Liver (tissue), 3 donors: ENCODE data around the gene ENTR1.
"Not testable (repeated sequence)": the region's sequence is repeated elsewhere in the genome, so short reads cannot be mapped to it uniquely, and the experiment has no call there.

Experiments used
- EGR1 ChIP-seq, 2 donors: IDR thresholded peaks; 2 replicates each; pipeline ENCODE4 v1.6.1; 2016 to 2018; ENCODE audit warnings: antibody characterized with exemption in 2 of 2, low read depth in 2 of 2
- FOXA2 ChIP-seq: IDR thresholded peaks from 2 replicates; pipeline ENCODE4 v1.6.1; 2016; ENCODE audit warnings: antibody characterized with exemption
- GABPA ChIP-seq, 2 donors: IDR thresholded peaks in 1 of 2; conservative IDR thresholded peaks in 1 of 2; 2 replicates each; pipeline ENCODE4 v1.6.1; 2016; ENCODE audit warnings: antibody characterized with exemption in 2 of 2, mild to moderate bottlenecking in 1 of 2, moderate library complexity in 1 of 2
- HNF4A ChIP-seq, 2 donors: conservative IDR thresholded peaks; 2 replicates each; pipeline ENCODE4 v1.6.1; 2016; ENCODE audit warnings: antibody characterized with exemption in 2 of 2, mild to moderate bottlenecking in 2 of 2
- JUND ChIP-seq, 2 donors: IDR thresholded peaks; 2 replicates each; pipeline ENCODE4 v1.6.1; 2016; ENCODE audit warnings: antibody characterized with exemption in 2 of 2
- RAD21 ChIP-seq, 2 donors: IDR thresholded peaks; 2 replicates each; pipeline ENCODE4 v1.6.1; 2016; ENCODE audit warnings: antibody characterized with exemption in 2 of 2, mild to moderate bottlenecking in 2 of 2
- SP1 ChIP-seq: IDR thresholded peaks from 2 replicates; pipeline ENCODE4 v1.6.1; 2018; ENCODE audit warnings: antibody characterized with exemption, mild to moderate bottlenecking
- TAF1 ChIP-seq: conservative IDR thresholded peaks from 2 replicates; pipeline ENCODE4 v1.6.1; 2016; ENCODE audit warnings: antibody characterized with exemption, mild to moderate bottlenecking
- YY1 ChIP-seq: IDR thresholded peaks from 2 replicates; pipeline ENCODE4 v1.6.1; 2016; ENCODE audit warnings: antibody characterized with exemption, mild to moderate bottlenecking
- TF ChIP-seq, protein P1 (sequence below): fragments of 150-350 bp; IDR thresholded peaks from 2 replicates; pipeline ENCODE4 v1.5.1; 2017; ENCODE audit warnings: improper control_type of control experiment, low read depth, low read length; ENCODE audit not compliant: missing input control
- TF ChIP-seq, protein P2 (sequence below): IDR thresholded peaks from 2 replicates; pipeline ENCODE4 v1.6.1; 2016; ENCODE audit warnings: antibody characterized with exemption, mild to moderate bottlenecking
- TF ChIP-seq, protein P3 (sequence below): IDR thresholded peaks from 2 replicates; pipeline ENCODE4 v1.6.1; 2016; ENCODE audit warnings: antibody characterized with exemption
- TF ChIP-seq, protein P4 (sequence below): IDR thresholded peaks from 2 replicates; pipeline ENCODE4 v1.6.1; 2016; ENCODE audit warnings: antibody characterized with exemption
- TF ChIP-seq, protein P5 (sequence below): IDR thresholded peaks from 2 replicates; pipeline ENCODE4 v1.6.1; 2016; ENCODE audit warnings: antibody characterized with exemption
- donor health status: healthy.
- donor health status: healthy.

DNA sequence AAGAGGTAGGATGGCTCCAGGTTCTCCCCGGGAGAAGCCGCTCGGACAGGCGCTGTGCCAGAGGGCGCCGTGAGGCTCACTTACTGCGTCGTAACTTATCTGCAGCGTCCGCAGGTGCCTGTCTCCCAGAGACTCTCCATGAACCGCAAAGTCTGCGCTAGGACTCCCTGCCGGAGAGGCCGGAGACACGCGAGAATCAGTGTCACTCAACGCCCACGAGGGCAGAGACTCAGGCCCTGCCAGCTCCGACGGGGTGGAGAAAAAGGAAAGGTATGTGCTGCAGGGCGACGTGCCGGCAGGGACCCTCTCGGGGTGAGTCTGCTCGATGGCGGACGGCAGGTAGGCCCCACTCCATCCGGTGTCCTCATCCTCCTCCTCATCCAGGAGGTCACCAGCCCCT lies 3.4 kb downstream of the ENTR1 start:
- TF ChIP-seq TAF1; JUND (IDR thresholded peaks at IDR 0.05); FOXA2; RAD21 (IDR thresholded peaks at IDR 0.05); EGR1 (IDR thresholded peaks at IDR 0.05; ENCODE audit: low read depth in 2 of 2); HNF4A (conservative IDR thresholded peaks at IDR 0.05); YY1; SP1; GABPA (IDR thresholded peaks at IDR 0.05 in 1 of 2, conservative IDR thresholded peaks at IDR 0.05 in 1 of 2): not testable (repeated sequence)
- TF ChIP-seq, protein P1, sequence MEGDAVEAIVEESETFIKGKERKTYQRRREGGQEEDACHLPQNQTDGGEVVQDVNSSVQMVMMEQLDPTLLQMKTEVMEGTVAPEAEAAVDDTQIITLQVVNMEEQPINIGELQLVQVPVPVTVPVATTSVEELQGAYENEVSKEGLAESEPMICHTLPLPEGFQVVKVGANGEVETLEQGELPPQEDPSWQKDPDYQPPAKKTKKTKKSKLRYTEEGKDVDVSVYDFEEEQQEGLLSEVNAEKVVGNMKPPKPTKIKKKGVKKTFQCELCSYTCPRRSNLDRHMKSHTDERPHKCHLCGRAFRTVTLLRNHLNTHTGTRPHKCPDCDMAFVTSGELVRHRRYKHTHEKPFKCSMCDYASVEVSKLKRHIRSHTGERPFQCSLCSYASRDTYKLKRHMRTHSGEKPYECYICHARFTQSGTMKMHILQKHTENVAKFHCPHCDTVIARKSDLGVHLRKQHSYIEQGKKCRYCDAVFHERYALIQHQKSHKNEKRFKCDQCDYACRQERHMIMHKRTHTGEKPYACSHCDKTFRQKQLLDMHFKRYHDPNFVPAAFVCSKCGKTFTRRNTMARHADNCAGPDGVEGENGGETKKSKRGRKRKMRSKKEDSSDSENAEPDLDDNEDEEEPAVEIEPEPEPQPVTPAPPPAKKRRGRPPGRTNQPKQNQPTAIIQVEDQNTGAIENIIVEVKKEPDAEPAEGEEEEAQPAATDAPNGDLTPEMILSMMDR = not testable (repeated sequence)
- TF ChIP-seq, protein P2, sequence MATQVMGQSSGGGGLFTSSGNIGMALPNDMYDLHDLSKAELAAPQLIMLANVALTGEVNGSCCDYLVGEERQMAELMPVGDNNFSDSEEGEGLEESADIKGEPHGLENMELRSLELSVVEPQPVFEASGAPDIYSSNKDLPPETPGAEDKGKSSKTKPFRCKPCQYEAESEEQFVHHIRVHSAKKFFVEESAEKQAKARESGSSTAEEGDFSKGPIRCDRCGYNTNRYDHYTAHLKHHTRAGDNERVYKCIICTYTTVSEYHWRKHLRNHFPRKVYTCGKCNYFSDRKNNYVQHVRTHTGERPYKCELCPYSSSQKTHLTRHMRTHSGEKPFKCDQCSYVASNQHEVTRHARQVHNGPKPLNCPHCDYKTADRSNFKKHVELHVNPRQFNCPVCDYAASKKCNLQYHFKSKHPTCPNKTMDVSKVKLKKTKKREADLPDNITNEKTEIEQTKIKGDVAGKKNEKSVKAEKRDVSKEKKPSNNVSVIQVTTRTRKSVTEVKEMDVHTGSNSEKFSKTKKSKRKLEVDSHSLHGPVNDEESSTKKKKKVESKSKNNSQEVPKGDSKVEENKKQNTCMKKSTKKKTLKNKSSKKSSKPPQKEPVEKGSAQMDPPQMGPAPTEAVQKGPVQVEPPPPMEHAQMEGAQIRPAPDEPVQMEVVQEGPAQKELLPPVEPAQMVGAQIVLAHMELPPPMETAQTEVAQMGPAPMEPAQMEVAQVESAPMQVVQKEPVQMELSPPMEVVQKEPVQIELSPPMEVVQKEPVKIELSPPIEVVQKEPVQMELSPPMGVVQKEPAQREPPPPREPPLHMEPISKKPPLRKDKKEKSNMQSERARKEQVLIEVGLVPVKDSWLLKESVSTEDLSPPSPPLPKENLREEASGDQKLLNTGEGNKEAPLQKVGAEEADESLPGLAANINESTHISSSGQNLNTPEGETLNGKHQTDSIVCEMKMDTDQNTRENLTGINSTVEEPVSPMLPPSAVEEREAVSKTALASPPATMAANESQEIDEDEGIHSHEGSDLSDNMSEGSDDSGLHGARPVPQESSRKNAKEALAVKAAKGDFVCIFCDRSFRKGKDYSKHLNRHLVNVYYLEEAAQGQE = not testable (repeated sequence)
- TF ChIP-seq, protein P3, sequence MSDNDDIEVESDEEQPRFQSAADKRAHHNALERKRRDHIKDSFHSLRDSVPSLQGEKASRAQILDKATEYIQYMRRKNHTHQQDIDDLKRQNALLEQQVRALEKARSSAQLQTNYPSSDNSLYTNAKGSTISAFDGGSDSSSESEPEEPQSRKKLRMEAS = not testable (repeated sequence)
- TF ChIP-seq, protein P4, sequence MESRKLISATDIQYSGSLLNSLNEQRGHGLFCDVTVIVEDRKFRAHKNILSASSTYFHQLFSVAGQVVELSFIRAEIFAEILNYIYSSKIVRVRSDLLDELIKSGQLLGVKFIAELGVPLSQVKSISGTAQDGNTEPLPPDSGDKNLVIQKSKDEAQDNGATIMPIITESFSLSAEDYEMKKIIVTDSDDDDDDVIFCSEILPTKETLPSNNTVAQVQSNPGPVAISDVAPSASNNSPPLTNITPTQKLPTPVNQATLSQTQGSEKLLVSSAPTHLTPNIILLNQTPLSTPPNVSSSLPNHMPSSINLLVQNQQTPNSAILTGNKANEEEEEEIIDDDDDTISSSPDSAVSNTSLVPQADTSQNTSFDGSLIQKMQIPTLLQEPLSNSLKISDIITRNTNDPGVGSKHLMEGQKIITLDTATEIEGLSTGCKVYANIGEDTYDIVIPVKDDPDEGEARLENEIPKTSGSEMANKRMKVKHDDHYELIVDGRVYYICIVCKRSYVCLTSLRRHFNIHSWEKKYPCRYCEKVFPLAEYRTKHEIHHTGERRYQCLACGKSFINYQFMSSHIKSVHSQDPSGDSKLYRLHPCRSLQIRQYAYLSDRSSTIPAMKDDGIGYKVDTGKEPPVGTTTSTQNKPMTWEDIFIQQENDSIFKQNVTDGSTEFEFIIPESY = not testable (repeated sequence)
- TF ChIP-seq, protein P5, sequence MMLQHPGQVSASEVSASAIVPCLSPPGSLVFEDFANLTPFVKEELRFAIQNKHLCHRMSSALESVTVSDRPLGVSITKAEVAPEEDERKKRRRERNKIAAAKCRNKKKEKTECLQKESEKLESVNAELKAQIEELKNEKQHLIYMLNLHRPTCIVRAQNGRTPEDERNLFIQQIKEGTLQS = not testable (repeated sequence)
